ENCODE data around the gene MAML3.

DNA sequence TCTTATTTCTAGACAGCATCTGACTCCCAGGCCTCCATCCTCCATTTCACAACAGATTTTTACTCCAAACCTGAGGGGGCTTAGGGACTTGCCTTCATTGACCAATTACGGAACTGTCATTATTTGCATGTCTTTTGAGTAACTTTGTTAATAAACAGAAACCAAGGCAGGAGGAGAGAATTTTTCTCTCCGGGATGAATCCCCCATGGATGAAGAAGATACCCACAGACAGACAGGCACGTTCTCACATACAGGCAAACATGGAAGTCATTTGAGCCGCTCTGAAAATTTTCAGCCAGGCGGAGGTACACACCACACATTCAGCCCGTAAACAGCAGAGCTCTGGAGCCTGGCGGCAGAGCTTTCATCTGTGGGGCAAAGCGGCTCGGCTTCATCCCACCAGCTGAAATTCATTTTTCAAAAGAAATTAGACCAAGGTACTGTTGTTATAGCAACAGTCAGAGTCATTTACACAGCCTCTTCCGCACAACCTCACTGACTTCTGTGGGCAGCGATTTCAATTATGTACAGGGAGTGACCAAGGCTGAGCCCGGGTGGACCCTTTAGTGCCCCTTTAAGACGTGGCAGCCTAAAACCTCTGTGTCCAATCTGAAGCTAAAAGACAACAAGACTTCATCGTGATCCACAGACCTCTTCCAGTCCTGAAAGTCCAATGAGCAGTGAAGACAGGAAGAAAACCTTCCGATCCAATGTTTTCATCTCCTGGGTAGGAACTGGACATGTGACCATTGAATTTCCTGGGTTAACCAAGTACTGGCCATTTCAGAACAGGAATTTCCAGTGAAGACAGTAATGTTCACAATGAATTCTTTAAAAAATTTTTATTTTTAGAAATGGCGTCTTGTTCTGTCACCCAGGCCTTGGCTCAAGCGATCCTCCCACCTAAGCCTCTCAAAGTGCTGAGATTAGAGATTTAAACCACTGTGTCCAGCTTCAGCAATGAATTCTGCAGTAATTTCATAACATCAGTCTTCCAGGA lies 251.4 kb downstream of the MAML3 start:
- TF ChIP-seq, protein P1, sequence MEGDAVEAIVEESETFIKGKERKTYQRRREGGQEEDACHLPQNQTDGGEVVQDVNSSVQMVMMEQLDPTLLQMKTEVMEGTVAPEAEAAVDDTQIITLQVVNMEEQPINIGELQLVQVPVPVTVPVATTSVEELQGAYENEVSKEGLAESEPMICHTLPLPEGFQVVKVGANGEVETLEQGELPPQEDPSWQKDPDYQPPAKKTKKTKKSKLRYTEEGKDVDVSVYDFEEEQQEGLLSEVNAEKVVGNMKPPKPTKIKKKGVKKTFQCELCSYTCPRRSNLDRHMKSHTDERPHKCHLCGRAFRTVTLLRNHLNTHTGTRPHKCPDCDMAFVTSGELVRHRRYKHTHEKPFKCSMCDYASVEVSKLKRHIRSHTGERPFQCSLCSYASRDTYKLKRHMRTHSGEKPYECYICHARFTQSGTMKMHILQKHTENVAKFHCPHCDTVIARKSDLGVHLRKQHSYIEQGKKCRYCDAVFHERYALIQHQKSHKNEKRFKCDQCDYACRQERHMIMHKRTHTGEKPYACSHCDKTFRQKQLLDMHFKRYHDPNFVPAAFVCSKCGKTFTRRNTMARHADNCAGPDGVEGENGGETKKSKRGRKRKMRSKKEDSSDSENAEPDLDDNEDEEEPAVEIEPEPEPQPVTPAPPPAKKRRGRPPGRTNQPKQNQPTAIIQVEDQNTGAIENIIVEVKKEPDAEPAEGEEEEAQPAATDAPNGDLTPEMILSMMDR (IDR thresholded peaks at IDR 0.05; ENCODE audit: low read depth, low read length, poor library complexity, severe bottlenecking) = no peak
- TF ChIP-seq EZH2phosphoT487 (IDR thresholded peaks at IDR 0.05; ENCODE audit: borderline replicate concordance, low read length) = no peak

Data from DOHH2 (cell line).